H1 (cell line): ENCODE measurements around the gene CSF3R. TPM values are rescaled to one million over a fixed set of nuclear protein-coding genes. Genes with fewer than 3 reads are reported as not detected.

Experiments
- CTCF ChIA-PET: fragments of 300-600 bp; sonication (Branson Sonifier 250); formaldehyde crosslinking; loops from one replicate; lab custom pipeline; 2021; ENCODE audit not compliant: partially characterized antibody; lab: Charles Lee
- POLR2A ChIA-PET: fragments of 300-600 bp; sonication (Branson Sonifier 250); formaldehyde crosslinking; loops from one replicate; lab custom pipeline; 2021; ENCODE audit warnings: inconsistent platforms; ENCODE audit not compliant: partially characterized antibody; lab: Charles Lee
- DNase-seq, 2 experiments: peaks; one replicate each; pipeline versions ENCODE4 v3.0.0 to v3.0.0-alpha.2; 2010 to 2022; ENCODE audit warnings: low spot score in 2 of 2, low read depth in 1 of 2, mixed read lengths in 1 of 2
- FAIRE-seq: peaks from 2 replicates; lab custom pipeline; 2011; peaks lifted over from hg19 to GRCh38; lab: Jason Lieb, UNC
- H2AFZ ChIP-seq: 2 replicates; pipeline ENCODE4 v1.8.1; 2012; ENCODE audit warnings: low read length, inconsistent platforms
- H2AK5ac ChIP-seq: 2 replicates; pipeline ENCODE4 v1.6.1; 2013; ENCODE audit warnings: low read depth, low read length
- H2BK120ac ChIP-seq: replicated peaks from 2 replicates; pipeline ENCODE3; 2013; ENCODE audit warnings: low read depth, low read length, inconsistent platforms
- H2BK12ac ChIP-seq: 2 replicates; pipeline ENCODE4 v1.6.1; 2013; ENCODE audit warnings: low read depth, low read length
- H2BK15ac ChIP-seq: 2 replicates; pipeline ENCODE4 v1.6.1; 2013; ENCODE audit warnings: low read length
- H2BK20ac ChIP-seq: 2 replicates; pipeline ENCODE4 v1.6.1; 2013; ENCODE audit warnings: low read length
- H2BK5ac ChIP-seq: 2 replicates; pipeline ENCODE4 v1.6.1; 2013; ENCODE audit warnings: low read depth, low read length
- H3K14ac ChIP-seq: 2 replicates; pipeline ENCODE4 v1.6.1; 2013; ENCODE audit warnings: inconsistent platforms; ENCODE audit not compliant: insufficient read length
- H3K18ac ChIP-seq: 2 replicates; pipeline ENCODE4 v1.6.1; 2013; ENCODE audit warnings: low read length; ENCODE audit errors: extremely low read depth
- H3K23ac ChIP-seq: 2 replicates; pipeline ENCODE4 v1.6.1; 2013; ENCODE audit warnings: inconsistent platforms; ENCODE audit not compliant: insufficient read length
- H3K23me2 ChIP-seq: 2 replicates; pipeline ENCODE4 v1.6.1; 2013; ENCODE audit warnings: low read depth, low read length
- H3K27ac ChIP-seq: 2 replicates; pipeline ENCODE4 v1.6.1; 2011; ENCODE audit warnings: low read depth, low read length, inconsistent platforms
- H3K27me3 ChIP-seq, 4 experiments: replicated peaks in 1 of 4; 1 replicate in 1 of 4; 2 replicates in 3 of 4; pipeline versions ENCODE4 v1.6.1 to v1.8.1; 2011 to 2013; ENCODE audit warnings: low read length in 3 of 4, mild to moderate bottlenecking in 3 of 4, inconsistent platforms in 2 of 4, mixed read lengths in 2 of 4, moderate library complexity in 1 of 4; ENCODE audit not compliant: control insufficient read depth in 3 of 4, insufficient read depth in 3 of 4; ENCODE audit errors: extremely low read depth in 1 of 4
- H3K36me3 ChIP-seq, 4 experiments: 2 replicates each; pipeline versions ENCODE4 v1.6.1 to v1.8.1; 2011 to 2013; ENCODE audit warnings: mild to moderate bottlenecking in 4 of 4, low read length in 3 of 4, moderate library complexity in 2 of 4, control low read depth in 1 of 4, inconsistent platforms in 1 of 4; ENCODE audit not compliant: insufficient read depth in 4 of 4, control insufficient read depth in 2 of 4
- H3K4ac ChIP-seq: replicated peaks from 2 replicates; pipeline ENCODE3; 2013; ENCODE audit warnings: low read length, low read depth, mixed read lengths, inconsistent platforms; ENCODE audit not compliant: insufficient read length
- H3K4me1 ChIP-seq, 4 experiments: replicated peaks in 1 of 4; 1 replicate in 1 of 4; 2 replicates in 3 of 4; pipeline versions ENCODE4 v1.6.1 to v1.8.1; 2011 to 2013; ENCODE audit warnings: low read length in 3 of 4, inconsistent platforms in 2 of 4, mixed read lengths in 1 of 4; ENCODE audit not compliant: insufficient read depth in 4 of 4, control insufficient read depth in 3 of 4
- H3K4me2 ChIP-seq, 2 experiments: 2 replicates each; pipeline versions ENCODE4 v1.6.1 to v1.8.1; 2011 to 2013; ENCODE audit warnings: low read depth in 2 of 2, low read length in 2 of 2, control low read depth in 1 of 2, inconsistent platforms in 1 of 2, mild to moderate bottlenecking in 1 of 2; ENCODE audit not compliant: insufficient read depth in 1 of 2
- H3K4me3 ChIP-seq, 4 experiments: fragments of 200-600, 300-600 bp in 1 of 4; sonication (generic), shearing (Covaris generic), sonication (Bioruptor Twin) in 1 of 4; 2 replicates each; pipeline versions ENCODE4 v1.5.1 to v1.8.1; 2011 to 2016; ENCODE audit warnings: low read length in 4 of 4, low read depth in 3 of 4, control low read depth in 2 of 4, inconsistent platforms in 2 of 4, mild to moderate bottlenecking in 2 of 4, mixed read lengths in 1 of 4, moderate library complexity in 1 of 4; ENCODE audit not compliant: insufficient read depth in 2 of 4; ENCODE audit errors: extremely low read depth in 1 of 4
- H3K56ac ChIP-seq: replicated peaks from 2 replicates; pipeline ENCODE3; 2013; ENCODE audit warnings: low read depth, mild to moderate bottlenecking, mixed read lengths, low read length, inconsistent platforms; ENCODE audit not compliant: insufficient read length
- H3K79me1 ChIP-seq: 2 replicates; pipeline ENCODE4 v1.6.1; 2013; ENCODE audit warnings: low read depth, low read length, control low read depth
- H3K79me2 ChIP-seq, 2 experiments: 2 replicates each; pipeline versions ENCODE4 v1.6.1 to v1.8.1; 2012 to 2013; ENCODE audit warnings: low read length in 2 of 2, mild to moderate bottlenecking in 2 of 2, inconsistent platforms in 1 of 2; ENCODE audit not compliant: insufficient read depth in 2 of 2, control insufficient read depth in 1 of 2
- H3K9ac ChIP-seq, 4 experiments: replicated peaks in 1 of 4; 1 replicate in 1 of 4; 2 replicates in 3 of 4; pipeline versions ENCODE4 v1.6.1 to v1.8.1; 2011 to 2013; ENCODE audit warnings: low read depth in 3 of 4, low read length in 3 of 4, control low read depth in 2 of 4, mild to moderate bottlenecking in 2 of 4, moderate library complexity in 2 of 4, inconsistent platforms in 1 of 4; ENCODE audit errors: extremely low read depth in 1 of 4
- H3K9me3 ChIP-seq, 2 experiments: 2 replicates each; pipeline versions ENCODE4 v1.6.1 to v1.8.1; 2012 to 2013; ENCODE audit warnings: mild to moderate bottlenecking in 2 of 2, moderate library complexity in 2 of 2, control low read depth in 1 of 2, inconsistent platforms in 1 of 2, low read depth in 1 of 2, low read length in 1 of 2, mixed read lengths in 1 of 2; ENCODE audit not compliant: insufficient read depth in 2 of 2
- H4K20me1 ChIP-seq, 2 experiments: replicated peaks in 1 of 2; 2 replicates each; pipeline versions ENCODE3 to v1.8.1; 2011 to 2013; ENCODE audit warnings: inconsistent platforms in 2 of 2, low read length in 2 of 2, mild to moderate bottlenecking in 1 of 2; ENCODE audit not compliant: insufficient read depth in 2 of 2, control insufficient read depth in 1 of 2
- H4K5ac ChIP-seq: 2 replicates; pipeline ENCODE4 v1.6.1; 2013; ENCODE audit warnings: low read length, low read depth, mixed read lengths, inconsistent platforms; ENCODE audit not compliant: insufficient read length
- H4K8ac ChIP-seq: 2 replicates; pipeline ENCODE4 v1.8.0; 2013; ENCODE audit warnings: mild to moderate bottlenecking, moderate library complexity, low read length, inconsistent platforms; ENCODE audit not compliant: insufficient read depth; ENCODE audit errors: extremely low read depth
- H4K91ac ChIP-seq: replicated peaks from 2 replicates; pipeline ENCODE3; 2013; ENCODE audit warnings: low read length, mixed read lengths, inconsistent platforms; ENCODE audit not compliant: insufficient read length
- ASH2L ChIP-seq: fragments of 200-600, 300-600 bp; sonication (generic); IDR thresholded peaks from one replicate; pipeline ENCODE4 v1.7.1; 2017; ENCODE audit warnings: low read length
- BACH1 ChIP-seq: IDR thresholded peaks from 2 replicates; pipeline ENCODE4 v1.6.1; 2012; ENCODE audit warnings: low read length, improper control_type of control experiment
- CTBP2 ChIP-seq: IDR thresholded peaks from 2 replicates; pipeline ENCODE4 v1.7.0; 2011; ENCODE audit warnings: borderline replicate concordance, mild to moderate bottlenecking, moderate library complexity, mixed read lengths, low read length; ENCODE audit not compliant: insufficient read depth, insufficient read length
- GTF2F1 ChIP-seq: IDR thresholded peaks from 2 replicates; pipeline ENCODE4 v1.6.1; 2012; ENCODE audit warnings: low read depth, low read length, improper control_type of control experiment, borderline replicate concordance
- HDAC2 ChIP-seq, 2 experiments: fragments of 300-600 bp in 1 of 2; sonication (generic) in 1 of 2; IDR thresholded peaks; 2 replicates each; pipeline ENCODE4 v1.6.1; 2011 to 2012; ENCODE audit warnings: low read depth in 2 of 2, low read length in 2 of 2, mild to moderate bottlenecking in 2 of 2, moderate library complexity in 2 of 2, borderline replicate concordance in 1 of 2, inconsistent platforms in 1 of 2
- MAFK ChIP-seq: IDR thresholded peaks from 2 replicates; pipeline ENCODE4 v1.6.1; 2012; ENCODE audit warnings: low read depth, mild to moderate bottlenecking, improper control_type of control experiment, low read length
- RAD21 ChIP-seq, 2 experiments: IDR thresholded peaks in 1 of 2; conservative IDR thresholded peaks in 1 of 2; 2 replicates each; pipeline ENCODE4 v1.6.1; 2011; ENCODE audit warnings: low read depth in 2 of 2, low read length in 2 of 2, improper control_type of control experiment in 1 of 2, inconsistent platforms in 1 of 2, mild to moderate bottlenecking in 1 of 2, moderate library complexity in 1 of 2
- SP2 ChIP-seq: IDR thresholded peaks from 2 replicates; pipeline ENCODE4 v1.6.1; 2012; ENCODE audit warnings: mild to moderate bottlenecking, low read length, inconsistent platforms
- WGBS, 2 experiments: shearing (Covaris generic) in 1 of 2; methylation state at CpG; one replicate each; pipeline versions ENCODE4 v1.1.6 to v1.1.7; 2013 to 2015; ENCODE audit warnings: low lambda C conversion rate in 2 of 2, mixed read lengths in 2 of 2, inconsistent platforms in 1 of 2, low coverage in 1 of 2, missing lambda C conversion rate in 1 of 2; ENCODE audit not compliant: insufficient replicate concordance in 2 of 2, insufficient coverage in 1 of 2, insufficient read length in 1 of 2; ENCODE audit errors: extremely low coverage in 1 of 2, missing lambda C conversion rate in 1 of 2; 5-methylcytosine and 5-hydroxymethylcytosine counted together
- polyA plus RNA-seq, 7 experiments: library from polyadenylated mRNA; depleted of rRNA in 3 of 7; stranded (reverse) in 5 of 7; unstranded in 2 of 7; fragments of >200 nt in 5 of 7; fragments of 200-250 nt in 2 of 7; gene quantifications; 1 replicate in 5 of 7; 2 replicates in 1 of 7; 4 replicates in 1 of 7; pipeline versions ENCODE4 v1.2.1 to v1.2.3, GENCODE V29; 2011 to 2013; ENCODE audit warnings: missing spikeins in 2 of 7, mixed read lengths in 2 of 7
- total RNA-seq: library from RNA; stranded (reverse); fragmentation: NEBNext Ultra II Directional; extraction: Animal tissue kit (Norgen Biotek cat#: 25700); gene quantifications from 2 replicates; pipeline ENCODE4 v1.2.1, GENCODE V29; 2021

The CSF3R gene
- total and polyA plus RNA-seq, 2 of the 8 experiments (the other 6 are each of a cell fraction or from before 2014, with no cell fraction given) = not detected

GRCh38 chr1:36463803-36464604 is 18.7 kb downstream of the CSF3R start, which contains the start of gene MRPS15:
Gene MRPS15, minus strand, starts transcription at chr1:36464384. Its CDS starts 109 bp downstream, at chr1:36464275.
- peak within 1 kb of the TSS; percentile 87 for H3K4ac ChIP-seq
- peaks cover 0 to 3% of the 10 kb centered on the region in 2 experiments for H4K20me1 ChIP-seq
- peak within 1 kb of the TSS; percentile 90 to 95 (median 93) for H3K4me3 ChIP-seq
- H4K8ac ChIP-seq = peak within 1 kb of the TSS; percentile 99
- H2BK120ac ChIP-seq = peak within 1 kb of the TSS; percentile 70
- ChIA-PET CTCF (interaction anchor here (1.3 to 1.7 kb wide), 3 partner anchors 13 to 18 kb away, joined by 3 to 5 read pairs (median 4); partner anchors contain the start of gene CSF3R), POLR2A (interaction anchor here (0.6 to 3.9 kb wide), 26 partner anchors 8 to 1545 kb away, joined by 3 to 43 read pairs (median 4); partner anchors contain the start of genes OSCP1, STK40 and THRAP3)
- no peaks in the 10 kb centered on the region for H3K9me3 ChIP-seq
- H3K9ac ChIP-seq = peak within 1 kb of the TSS; percentile 72 to 95 (median 82)
- H3K4me2 ChIP-seq = peak within 1 kb of the TSS; percentile 84 to 97
- FAIRE-seq (peak; percentile 66), DNase-seq (peak; percentile 74 to 97)
- peak within 1 kb of the TSS; percentile 87 for H2BK12ac ChIP-seq
- peak within 1 kb of the TSS; percentile 83 for H2BK15ac ChIP-seq
- peaks cover 4% of the 10 kb centered on the region; the same call in 1 of the 2 replicates for H3K23me2 ChIP-seq
- H3K79me1 ChIP-seq = peaks cover 7% of the 10 kb centered on the region
- no peak within 1 kb of the TSS for H3K23ac ChIP-seq
- peak within 1 kb of the TSS; percentile 62 for H3K56ac ChIP-seq
- peaks cover 0 to 11% of the 10 kb centered on the region in 2 experiments; a peak in 2 of 4 replicates for H3K79me2 ChIP-seq
- H4K5ac ChIP-seq = peak within 1 kb of the TSS; percentile 77
- 2% methylated on average over 65 of the region's 65 CpGs; no CpG with 5 or more reads in 1 of the 2 experiments for WGBS, 2 experiments
- peak within 1 kb of the TSS; percentile 68 for H2AFZ ChIP-seq
- peak within 1 kb of the TSS; percentile 98 for H4K91ac ChIP-seq
- H3K27ac ChIP-seq = peak within 1 kb of the TSS; percentile 84
- H3K36me3 ChIP-seq = peaks cover 19 to 29% (median 24%) of the 10 kb centered on the region in 4 experiments
- peak within 1 kb of the TSS; percentile 92; the same call in 1 of the 2 replicates for H2AK5ac ChIP-seq
- H3K14ac ChIP-seq = no peak within 1 kb of the TSS
- H2BK20ac ChIP-seq = no peak within 1 kb of the TSS; the same call in 1 of the 2 replicates
- peak within 1 kb of the TSS; percentile 80 for H3K18ac ChIP-seq
- peak within 1 kb of the TSS; percentile 92 for H2BK5ac ChIP-seq
- H3K4me1 ChIP-seq = peaks cover 0 to 3% (median 0%) of the 10 kb centered on the region in 4 experiments; a peak in 2 of 7 replicates
- peaks cover 2 to 26% (median 21%) of the 10 kb centered on the region in 4 experiments for H3K27me3 ChIP-seq
- TF ChIP-seq GTF2F1 = peak; percentile 28; the same call in 1 of the 2 replicates
- TF ChIP-seq RAD21 (IDR thresholded peaks at IDR 0.05 in 1 of 2, conservative IDR thresholded peaks at IDR 0.05 in 1 of 2; ENCODE audit: low read depth in 2 of 2, low read length in 2 of 2) = no peak
- TF ChIP-seq CTBP2 = peak; percentile 65
- peak; percentile 44 to 91; a peak in 2 of 4 replicates for TF ChIP-seq HDAC2 (IDR thresholded peaks at IDR 0.05; ENCODE audit: borderline replicate concordance in 1 of 2, low read depth in 2 of 2, low read length in 2 of 2)
- TF ChIP-seq SP2 = no peak
- TF ChIP-seq BACH1 = no peak; the same call in 1 of the 2 replicates
- TF ChIP-seq MAFK = no peak
- TF ChIP-seq ASH2L = peak; percentile 100
